HS-5 (cell line): Measurements from ENCODE around the gene HTT.

ENCODE experiments used
- DNase-seq: peaks from one replicate; pipeline ENCODE4 v3.0.0-alpha.2; 2012; ENCODE audit warnings: low read depth

HTT gene

DNA sequence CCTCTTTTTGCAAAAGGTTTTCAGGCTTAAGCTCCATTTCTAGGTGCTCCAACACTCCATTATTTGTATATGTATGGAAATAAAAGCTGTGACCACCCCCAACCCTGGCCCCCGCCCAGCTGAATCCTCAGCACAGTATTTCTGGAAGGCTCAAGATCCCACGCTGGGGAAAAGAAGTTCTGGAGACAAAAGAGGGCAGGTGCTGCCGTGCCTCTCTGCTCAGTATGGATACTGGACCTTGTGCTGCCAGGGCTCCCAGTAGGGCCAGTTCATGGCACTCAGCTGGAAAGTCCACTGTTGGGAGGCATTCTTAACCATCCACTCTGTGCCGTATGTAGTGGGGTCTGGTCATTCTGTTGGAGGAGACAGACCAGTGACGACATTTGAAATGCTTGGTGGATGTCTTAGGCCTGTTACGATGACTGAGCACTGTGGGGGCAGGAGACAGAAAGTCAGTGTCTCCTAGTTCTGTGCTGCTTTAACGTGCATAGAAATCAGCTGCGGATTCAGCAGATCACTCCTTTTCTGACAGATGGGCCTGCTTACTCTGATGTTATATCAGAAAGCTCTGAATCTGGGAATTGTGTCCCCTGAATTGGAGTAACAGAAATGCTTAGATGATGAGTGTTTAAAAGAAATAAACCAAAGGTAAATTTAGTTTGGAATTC is 126.1 kb downstream of the HTT start:
- DNase-seq: no peak

DNA sequence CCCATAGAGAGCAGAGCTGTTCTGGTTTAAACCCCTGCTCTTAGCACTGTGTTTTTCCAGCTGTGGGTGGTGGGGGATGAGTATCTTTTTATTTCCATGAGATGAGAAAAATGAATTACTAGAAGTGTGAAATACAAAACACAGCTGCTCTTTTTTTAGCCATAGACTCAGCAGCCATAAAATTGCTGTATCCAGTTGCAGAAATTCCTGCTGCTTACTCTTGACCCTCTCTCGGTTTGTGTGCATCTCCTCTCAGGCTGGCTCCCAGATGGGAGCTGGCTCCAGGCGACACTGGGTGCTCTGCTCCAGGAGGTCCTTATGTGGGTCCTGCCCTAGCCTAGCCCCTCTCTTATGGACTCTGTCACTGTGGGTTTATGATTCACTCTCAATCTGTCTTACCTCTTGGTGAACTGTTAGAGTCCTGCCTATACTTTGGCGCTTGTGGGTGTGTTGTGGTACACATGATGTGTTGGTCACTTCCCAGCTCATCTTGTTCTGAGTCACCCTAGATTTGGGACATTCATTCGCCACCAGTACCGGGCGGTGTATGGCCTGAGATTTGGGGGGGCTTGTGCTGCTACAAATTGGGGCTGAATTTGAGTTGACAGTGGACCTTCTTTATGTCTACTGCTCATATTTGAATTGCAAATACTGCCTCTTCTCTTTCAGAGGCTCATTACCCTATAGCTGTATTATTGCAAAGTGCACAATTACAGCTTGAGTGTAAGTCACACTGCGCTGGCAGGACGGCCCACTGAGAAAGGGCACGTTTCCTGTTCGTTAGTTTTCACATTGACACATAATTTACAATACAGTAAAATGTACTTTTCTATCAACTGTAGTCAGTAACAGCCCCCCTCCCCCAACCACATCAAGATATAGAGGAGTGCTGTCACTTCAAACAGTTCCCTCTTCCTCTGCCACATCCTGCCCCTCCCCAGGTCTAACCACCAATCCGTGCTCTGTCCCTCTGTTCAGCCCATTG is 127.5 kb downstream of the HTT start:
- DNase-seq: no peak

DNA sequence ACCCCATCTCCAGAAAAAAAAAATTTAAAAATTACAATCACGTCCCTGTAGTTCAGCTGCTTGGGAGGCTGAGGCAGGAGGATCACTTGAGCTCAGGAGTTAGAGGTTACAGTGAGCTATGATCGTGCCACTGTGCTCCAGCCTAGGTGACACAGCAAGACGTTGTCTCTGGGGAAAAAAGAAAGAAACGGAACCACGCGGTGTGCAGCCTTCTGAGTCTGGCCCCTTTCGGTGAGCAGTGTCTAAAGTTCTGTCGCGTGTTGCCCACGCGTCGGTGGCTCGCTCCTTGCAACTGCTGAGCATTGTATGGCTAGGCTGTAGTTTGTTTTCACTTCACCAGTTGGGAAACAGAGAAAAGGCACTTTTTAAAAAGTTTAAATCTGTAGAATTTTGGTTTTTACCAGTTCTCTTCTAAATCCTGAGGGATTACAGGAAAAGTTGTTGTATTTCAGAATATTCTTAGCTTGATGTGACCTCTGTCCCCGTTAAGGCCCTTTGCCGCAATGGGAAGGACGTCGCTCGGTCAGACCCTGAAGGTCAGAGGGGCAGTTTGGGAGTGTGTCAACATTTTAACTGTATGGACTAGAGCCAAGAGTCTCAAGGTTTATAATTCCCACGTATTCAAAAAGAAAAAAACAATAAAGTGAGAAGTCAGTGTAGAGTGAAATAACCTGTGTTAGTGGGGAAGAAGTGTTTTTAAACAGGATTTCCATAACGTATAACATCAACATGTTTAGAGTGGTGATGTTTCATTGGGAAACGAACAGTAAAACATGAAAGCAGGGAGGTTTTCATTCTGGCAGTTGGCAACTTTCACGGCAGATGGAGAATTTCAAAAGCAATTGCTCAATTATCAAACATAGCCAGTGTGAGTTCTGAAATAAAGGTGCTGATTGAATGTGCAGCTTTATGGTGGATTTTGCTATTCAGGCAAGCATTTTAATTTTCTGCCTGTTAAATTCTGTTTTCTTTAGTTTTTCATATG is 128.6 kb downstream of the HTT start:
- DNase-seq: no peak

DNA sequence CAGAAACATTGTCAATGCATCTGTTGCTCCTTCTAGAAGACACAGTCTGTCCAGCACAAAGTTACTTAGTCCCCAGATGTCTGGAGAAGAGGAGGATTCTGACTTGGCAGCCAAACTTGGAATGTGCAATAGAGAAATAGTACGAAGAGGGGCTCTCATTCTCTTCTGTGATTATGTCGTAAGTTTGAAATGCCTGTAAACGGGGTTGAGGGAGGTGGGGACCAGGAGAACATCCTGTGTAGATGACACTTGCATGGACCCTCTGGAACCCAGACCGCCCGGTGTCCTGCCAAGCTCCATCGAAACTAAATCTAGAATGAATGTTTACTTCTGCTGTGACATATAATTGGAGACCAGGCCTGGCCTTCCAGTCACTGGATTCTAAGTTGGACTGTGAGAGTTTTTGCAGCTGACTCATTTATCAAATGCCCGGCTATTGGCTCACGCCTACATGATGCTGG is 129.5 kb downstream of the HTT start:
- no peak for DNase-seq

DNA sequence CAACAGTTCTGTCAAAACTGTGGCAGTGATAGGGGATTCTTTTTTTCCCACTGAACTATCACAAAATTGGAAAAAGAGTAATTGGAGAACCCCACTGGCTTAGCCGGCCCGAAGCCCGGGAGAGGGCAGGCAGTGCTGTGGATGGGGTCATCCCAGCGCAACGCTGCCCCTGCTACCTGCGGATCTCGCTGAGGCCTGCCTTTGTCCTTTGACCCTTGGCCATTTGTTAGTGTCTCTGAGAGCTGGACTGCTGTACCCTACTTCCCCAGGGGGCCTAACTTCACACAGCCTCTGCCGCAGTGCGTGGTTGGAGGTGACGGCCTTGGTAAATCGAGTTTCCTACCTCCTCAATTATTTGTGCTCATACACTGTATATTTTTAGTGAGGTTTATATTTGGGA is 131.5 kb downstream of the HTT start:
- DNase-seq: no peak

DNA sequence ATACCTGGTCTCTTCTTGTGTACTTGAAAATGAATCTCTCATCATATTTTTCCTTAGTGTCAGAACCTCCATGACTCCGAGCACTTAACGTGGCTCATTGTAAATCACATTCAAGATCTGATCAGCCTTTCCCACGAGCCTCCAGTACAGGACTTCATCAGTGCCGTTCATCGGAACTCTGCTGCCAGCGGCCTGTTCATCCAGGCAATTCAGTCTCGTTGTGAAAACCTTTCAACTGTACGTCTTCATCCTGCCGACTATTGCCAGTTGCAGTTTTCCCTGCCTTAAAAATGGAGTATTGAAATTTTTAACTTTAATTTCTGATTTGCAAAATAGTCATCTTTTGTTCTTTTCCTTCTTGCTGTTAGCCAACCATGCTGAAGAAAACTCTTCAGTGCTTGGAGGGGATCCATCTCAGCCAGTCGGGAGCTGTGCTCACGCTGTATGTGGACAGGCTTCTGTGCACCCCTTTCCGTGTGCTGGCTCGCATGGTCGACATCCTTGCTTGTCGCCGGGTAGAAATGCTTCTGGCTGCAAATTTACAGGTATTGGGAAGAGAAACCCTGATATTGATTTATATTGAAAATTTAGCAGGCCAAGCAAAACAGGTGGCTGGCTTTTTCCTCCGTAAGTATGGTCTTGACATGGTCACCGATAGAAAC is 132.1 kb downstream of the HTT start:
- DNase-seq: no peak

DNA sequence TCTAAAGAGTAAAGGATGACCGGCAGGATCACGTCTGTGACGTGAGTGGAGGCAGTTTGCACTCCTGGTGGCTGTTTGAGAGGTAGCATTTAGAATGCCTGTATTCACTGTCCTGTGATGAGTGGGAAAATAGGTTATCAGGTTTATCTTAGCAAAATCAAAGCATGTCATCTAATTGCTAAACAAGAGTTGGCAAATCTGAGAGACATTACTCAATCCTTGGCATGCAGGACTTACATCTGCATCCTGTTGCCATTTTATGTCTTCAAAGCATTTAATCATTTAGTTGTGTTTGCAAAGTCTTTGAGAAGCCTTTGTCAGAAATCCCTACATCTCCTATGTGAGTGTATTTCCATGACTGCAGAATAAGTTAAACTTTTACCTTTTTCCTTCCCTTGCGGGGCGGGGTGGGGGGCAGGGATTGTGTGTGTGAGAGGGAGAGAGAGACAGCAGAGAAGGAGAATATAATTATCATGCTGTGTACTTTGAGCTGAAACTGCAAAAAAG is 133.1 kb downstream of the HTT start:
- DNase-seq: no peak

DNA sequence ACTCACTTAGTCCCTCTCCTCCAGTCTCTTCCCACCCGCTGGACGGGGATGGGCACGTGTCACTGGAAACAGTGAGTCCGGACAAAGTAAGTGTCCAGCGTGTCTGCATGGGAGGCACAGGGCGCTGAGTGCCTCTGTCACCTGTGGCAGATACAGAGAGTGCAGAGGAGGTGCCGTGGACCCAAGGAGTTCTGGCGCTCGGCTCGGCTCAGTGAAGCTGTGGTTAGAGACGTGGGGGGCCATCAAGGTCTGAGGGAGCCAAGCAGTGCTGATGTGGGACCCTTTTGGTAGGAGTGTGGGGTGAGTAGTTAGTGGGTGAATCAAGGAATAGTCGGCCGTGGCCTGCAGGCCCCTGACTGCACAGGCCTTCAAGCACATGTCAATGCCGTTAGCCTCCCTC is 134.3 kb downstream of the HTT start:
- DNase-seq: no peak

DNA sequence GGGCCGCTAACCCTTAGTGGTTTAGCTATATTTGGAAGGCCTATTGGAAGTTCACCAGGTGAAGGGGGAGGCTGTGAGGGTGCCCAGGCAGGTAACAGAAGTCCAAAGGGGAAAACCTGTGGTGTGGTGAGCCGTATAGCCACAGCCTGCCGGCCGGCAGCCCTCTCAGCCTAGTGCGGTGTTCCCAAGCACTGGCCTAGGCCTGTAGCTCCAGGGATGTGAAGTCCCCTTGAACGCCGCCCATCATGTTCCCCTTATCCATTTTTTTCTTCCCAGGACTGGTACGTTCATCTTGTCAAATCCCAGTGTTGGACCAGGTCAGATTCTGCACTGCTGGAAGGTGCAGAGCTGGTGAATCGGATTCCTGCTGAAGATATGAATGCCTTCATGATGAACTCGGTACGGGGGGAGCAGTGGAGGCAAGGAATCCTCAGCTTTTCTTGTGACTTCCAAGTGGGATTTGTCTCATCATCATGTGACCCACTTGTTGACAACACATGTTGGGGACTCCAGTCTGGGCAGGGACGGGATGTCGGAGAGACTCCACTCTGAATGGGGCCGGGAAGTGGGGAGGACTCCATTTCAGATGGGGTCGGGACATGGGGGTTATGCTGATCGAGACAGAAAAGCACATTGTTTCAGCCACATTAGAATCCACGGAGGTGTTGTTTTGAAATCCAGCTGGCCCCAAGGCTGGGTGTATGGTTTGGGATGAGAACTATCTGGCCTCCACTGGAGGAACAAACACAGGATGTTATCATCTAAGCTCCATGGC is 135.3 kb downstream of the HTT start:
- no peak for DNase-seq

DNA sequence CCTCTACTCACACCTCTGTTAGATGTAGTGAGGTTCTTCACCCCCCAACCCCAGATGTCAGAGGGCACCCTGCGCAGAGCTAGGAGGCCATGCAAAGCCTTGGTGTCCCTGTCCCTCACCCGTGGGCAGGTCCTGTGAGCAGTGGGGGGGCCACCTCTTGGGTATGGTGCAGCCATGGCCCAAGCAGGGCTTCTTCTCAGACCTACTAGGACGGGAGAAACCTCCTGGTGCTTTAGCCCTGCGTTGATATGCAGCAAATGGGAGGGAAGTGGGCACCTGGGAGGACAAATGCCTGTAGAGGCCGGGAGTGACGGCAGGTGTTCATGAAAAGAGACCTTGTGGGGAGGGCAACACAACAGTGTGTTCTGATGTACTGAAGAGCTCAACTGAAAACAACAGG is 136.0 kb downstream of the HTT start:
- no peak for DNase-seq

DNA sequence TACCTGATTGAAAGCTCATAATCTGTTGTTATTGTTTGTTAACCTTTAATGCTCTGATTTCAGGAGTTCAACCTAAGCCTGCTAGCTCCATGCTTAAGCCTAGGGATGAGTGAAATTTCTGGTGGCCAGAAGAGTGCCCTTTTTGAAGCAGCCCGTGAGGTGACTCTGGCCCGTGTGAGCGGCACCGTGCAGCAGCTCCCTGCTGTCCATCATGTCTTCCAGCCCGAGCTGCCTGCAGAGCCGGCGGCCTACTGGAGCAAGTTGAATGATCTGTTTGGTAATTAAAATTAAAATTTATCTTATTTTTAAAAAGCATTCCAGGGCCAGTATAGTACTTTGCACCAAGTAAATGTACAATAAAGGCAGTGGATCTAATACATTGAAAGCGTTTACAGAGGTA is 137.4 kb downstream of the HTT start:
- no peak for DNase-seq

DNA sequence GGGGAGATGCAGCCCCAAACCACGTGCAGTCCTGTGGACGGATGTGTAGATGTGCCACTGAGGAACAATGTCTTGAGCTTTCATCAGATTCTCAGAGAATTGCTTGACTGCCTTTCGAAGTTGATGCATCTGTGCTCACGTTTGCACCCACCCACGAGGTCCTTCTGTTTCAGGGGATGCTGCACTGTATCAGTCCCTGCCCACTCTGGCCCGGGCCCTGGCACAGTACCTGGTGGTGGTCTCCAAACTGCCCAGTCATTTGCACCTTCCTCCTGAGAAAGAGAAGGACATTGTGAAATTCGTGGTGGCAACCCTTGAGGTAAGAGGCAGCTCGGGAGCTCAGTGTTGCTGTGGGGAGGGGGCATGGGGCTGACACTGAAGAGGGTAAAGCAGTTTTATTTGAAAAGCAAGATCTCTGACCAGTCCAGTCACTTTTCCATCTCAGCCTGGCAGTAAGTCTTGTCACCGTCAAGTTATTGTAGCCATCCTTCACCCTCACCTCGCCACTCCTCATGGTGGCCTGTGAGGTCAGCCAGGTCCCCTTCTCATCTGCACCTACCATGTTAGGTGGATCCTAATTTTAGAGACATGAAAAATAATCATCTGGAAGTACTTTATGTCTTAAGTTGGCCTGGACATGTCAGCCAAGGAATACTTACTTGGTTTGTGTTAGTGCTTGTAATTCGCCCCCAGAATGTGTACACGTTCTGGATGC is 138.1 kb downstream of the HTT start:
- no peak for DNase-seq

DNA sequence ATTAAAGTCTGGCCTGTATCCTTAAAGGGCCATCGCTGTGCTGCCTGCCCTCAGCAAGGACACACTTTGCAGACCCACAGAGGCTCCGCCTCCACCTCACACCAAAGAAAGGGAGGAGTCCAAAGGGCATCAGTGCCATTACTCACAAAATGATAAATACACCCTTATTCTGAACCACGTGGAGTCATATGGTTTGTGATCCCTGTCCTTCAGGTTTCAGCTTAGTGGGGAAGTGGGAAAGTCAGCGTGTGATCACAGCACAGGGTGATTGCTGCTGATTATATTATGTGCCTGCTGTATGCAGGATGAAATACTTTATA is 138.6 kb downstream of the HTT start:
- DNase-seq: no peak

DNA sequence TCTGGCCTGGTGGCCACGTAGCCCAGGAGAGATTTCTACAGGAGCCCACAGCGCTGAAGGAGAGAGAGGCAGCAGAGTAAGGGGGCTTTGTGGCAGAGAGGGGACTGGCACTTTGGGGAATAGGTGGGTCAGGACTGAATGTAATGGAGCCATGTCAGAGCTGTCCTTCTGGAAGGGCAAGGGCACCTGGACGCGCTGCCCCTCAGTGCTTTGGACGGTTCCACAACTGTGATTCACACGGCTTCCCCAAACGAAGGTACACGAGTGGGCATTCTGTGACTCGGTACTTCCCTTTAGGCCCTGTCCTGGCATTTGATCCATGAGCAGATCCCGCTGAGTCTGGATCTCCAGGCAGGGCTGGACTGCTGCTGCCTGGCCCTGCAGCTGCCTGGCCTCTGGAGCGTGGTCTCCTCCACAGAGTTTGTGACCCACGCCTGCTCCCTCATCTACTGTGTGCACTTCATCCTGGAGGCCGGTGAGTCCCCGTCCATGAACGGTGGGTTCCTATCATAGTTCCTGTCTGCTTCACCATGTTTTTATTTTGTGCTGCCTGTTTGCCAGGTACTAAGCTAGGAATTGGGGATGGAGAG is 139.3 kb downstream of the HTT start:
- no peak for DNase-seq

DNA sequence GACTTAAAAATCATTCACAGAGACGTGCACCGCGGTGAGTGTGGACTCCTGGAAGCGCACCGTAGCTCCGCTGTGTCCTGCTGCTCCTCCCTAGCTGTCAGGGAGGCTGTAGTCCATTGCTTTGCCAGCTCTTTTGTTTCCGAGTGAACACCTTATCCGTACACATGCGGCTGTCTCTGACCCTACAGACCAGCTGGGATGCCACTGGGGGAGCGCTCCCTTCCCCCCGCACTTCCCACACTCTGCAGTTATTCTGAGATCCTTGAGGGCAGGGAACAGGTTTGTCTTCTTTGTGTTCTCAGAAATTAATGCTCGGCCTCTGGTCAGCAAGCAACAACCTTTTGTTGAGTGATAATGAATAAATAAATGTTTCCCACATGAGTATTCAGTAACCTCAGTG is 140.8 kb downstream of the HTT start:
- DNase-seq: no peak

DNA sequence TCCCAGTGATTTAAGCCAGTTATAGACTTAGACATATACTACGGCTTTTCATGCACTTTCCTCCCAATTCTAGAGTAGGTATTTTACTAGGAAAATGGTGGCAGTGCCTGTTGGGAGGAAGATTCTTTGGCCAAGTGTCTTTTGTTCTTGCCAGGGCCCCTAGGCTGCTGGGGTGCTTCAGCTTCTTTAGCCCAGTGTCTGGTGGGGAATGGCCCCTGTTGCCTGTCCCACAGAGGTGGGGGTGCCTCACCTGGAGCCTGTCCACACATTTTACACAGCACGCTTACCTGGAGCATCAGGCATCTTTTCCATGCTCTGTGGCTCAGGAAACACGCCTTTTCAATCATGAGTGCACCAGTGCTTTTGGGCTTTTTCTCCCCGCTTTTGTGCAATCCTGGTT is 141.3 kb downstream of the HTT start:
- no peak for DNase-seq

DNA sequence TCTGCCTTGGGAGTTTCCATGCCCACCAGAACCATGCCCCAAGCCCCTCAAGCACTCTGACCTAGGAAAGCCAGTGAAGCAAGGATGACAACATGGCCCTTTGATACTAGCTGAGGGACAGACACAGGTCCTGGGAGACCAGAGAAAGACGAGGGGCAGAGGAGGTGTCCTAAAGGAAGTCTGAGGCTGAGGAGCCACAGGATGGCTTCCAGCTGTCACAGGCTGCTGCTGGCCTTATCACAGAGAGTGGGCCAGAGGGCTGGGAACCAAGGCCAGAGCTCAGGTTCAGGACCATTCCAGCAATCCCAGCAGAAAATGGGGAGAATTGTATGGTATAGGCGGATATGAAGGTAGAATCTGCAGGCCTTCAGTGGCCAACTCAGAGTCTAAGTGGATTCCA is 142.8 kb downstream of the HTT start:
- no peak for DNase-seq

DNA sequence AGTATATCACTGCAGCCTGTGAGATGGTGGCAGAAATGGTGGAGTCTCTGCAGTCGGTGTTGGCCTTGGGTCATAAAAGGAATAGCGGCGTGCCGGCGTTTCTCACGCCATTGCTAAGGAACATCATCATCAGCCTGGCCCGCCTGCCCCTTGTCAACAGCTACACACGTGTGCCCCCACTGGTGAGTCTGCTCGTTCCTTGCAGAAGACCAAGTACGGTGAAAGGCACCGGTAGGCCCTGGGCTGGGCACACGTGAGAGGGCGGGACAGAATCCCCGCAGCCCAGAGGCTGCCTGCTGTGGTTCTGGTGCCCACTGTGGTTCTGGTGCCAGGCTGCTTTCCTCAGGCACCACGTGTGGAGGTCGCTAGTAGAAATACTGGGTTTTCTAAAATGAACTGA is 143.3 kb downstream of the HTT start:
- DNase-seq: no peak

DNA sequence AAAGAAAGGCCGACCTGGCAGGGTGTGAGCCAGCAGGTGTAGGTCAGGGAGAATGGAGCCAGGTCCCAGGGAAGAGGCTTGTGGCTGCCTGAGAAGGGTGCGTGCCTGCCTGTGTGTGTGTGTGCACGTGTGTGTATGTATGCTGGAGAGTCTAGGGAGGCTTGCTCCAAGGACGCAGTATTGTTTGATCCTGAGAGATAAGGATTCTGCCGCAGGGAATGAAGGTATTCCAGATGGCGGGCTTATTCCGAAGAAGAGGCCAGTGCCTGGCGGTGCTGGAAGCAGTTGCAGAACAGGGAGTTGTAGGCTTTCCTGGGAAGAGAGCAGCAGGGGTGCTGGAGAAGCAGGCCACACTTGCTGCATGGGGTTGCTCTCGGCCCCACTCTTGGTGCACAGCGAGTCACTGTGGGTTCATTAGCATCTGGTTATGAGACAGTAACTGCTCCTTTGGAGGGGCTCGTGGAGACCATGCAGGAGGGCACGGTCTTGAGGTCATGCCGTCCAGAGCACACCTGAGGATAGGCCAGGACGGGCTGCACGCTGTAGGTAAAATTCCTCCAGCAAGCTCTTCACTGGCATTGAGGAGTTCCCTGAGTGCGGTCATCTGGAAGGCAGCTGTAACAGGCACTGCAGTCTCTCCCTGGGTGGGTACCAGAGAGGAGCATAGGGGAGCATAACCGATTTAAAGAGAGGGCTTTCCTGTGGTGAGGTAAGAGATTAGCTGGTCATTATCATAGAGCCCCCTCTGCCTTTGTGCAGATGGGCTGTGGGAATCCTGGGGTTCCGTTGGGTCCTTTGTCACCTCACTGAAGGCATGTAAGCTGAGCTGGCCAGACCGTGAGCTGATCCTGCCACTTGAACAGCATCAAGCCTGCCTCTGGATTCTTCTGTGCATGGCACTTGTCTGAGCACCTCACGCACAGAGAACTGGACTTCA is 144.6 kb downstream of the HTT start:
- DNase-seq: no peak
